T-helper 17 cell (primary cell): ENCODE measurements around the gene RIPPLY1. TPM values are rescaled to one million over a fixed set of nuclear protein-coding genes. Genes with fewer than 3 reads are reported as not detected.
"Not testable (repeated sequence)": the region's sequence is repeated elsewhere in the genome, so short reads cannot be mapped to it uniquely, and the experiment has no call there.

Source experiments
- ATAC-seq: fragments of 150-1000 bp; cut with Tn5 transposase; 2 replicates; pipeline ENCODE4 v1.10.0; 2021; ENCODE audit warnings: mild to moderate bottlenecking, moderate library complexity
- DNase-seq, 3 donors: peaks; one replicate each; pipeline versions ENCODE4 v3.0.0 to v3.0.0-alpha.2; 2020 to 2021
- H3K9me3 ChIP-seq: one replicate; pipeline ENCODE4 v1.7.0; 2013; ENCODE audit warnings: low read length, mild to moderate bottlenecking; ENCODE audit not compliant: control insufficient read depth, poor library complexity, severe bottlenecking
- H3K27ac Mint-ChIP-seq: one replicate; pipeline ENCODE4 v1.8.0; 2022; ENCODE audit warnings: mild to moderate bottlenecking, moderate library complexity, mixed read lengths
- H3K27me3 Mint-ChIP-seq: one replicate; pipeline ENCODE4 v1.8.0; 2022; ENCODE audit warnings: mixed read lengths
- H3K36me3 Mint-ChIP-seq: one replicate; pipeline ENCODE4 v1.8.0; 2022; ENCODE audit warnings: low read depth, mixed read lengths
- H3K4me1 Mint-ChIP-seq: one replicate; pipeline ENCODE4 v1.8.0; 2022; ENCODE audit warnings: mild to moderate bottlenecking, mixed read lengths
- H3K4me3 Mint-ChIP-seq: one replicate; pipeline ENCODE4 v1.8.0; 2022; ENCODE audit warnings: mild to moderate bottlenecking, moderate library complexity, mixed read lengths
- total RNA-seq, 4 donors: library from RNA in 2 of 4; stranded (reverse) in 2 of 4; gene quantifications; one replicate each; pipeline ENCODE4 v1.2.3 and lab custom pipeline; 2022 to 2026

The RIPPLY1 gene
- total RNA-seq, 2 donors from 2014 or later: not detected

DNA sequence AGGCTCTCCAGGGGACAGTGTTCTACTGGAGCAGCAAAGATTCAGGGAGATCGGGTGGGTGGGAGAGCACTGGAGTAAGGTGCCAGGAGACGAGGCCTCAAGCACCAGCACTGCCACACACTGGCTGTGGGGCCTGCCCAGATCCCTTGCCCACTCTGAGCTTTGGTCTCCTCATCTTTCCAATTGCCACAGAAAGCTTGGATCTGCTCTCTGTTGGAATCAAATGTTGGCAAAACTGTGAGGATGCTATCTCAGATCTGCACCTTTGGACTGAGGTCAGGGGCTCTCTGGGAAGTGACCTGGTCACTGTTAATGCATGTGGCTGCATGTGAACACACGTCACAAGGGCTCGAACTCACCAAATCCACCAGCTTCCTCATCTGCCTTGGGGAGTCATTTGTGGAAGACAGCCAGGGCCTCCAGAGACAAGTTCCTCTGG lies 1.3 kb downstream of the RIPPLY1 start:
- H3K9me3 ChIP-seq: no peaks in the 10 kb centered on the region
- ATAC-seq: no peak
- H3K27me3 Mint-ChIP-seq: no peaks in the 10 kb centered on the region
- H3K4me1 Mint-ChIP-seq: no peaks in the 10 kb centered on the region
- H3K36me3 Mint-ChIP-seq: no peaks in the 10 kb centered on the region
- no peak overlapping the region for H3K4me3 Mint-ChIP-seq
- no peak for DNase-seq
- H3K27ac Mint-ChIP-seq: no peak overlapping the region

DNA sequence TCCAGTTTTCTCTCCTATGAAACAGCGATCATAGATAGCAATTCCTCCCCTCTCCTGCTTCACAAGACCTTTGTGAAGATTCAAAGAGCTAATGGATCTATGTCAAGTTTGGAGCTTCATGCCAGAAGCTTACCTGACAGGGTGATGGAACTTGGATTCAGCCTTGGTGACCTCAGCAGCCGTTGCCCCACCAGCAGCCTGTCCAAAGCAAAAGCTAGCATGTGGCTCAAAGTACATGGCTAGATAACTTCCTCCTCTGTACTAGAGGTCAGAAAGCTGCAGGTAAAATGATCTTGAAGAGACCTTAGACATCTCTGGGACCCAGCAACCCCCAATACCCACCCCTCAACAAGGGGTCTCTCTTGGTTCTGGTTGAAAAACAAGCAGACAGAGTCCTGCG lies 1.8 kb downstream of the RIPPLY1 start:
- Mint-ChIP-seq H3K27ac (no peak overlapping the region), H3K27me3 (no peaks in the 10 kb centered on the region), H3K4me1 (no peaks in the 10 kb centered on the region), H3K4me3 (no peak overlapping the region), H3K36me3 (no peaks in the 10 kb centered on the region)
- ATAC-seq: no peak
- no peak for DNase-seq
- H3K9me3 ChIP-seq: no peaks in the 10 kb centered on the region

DNA sequence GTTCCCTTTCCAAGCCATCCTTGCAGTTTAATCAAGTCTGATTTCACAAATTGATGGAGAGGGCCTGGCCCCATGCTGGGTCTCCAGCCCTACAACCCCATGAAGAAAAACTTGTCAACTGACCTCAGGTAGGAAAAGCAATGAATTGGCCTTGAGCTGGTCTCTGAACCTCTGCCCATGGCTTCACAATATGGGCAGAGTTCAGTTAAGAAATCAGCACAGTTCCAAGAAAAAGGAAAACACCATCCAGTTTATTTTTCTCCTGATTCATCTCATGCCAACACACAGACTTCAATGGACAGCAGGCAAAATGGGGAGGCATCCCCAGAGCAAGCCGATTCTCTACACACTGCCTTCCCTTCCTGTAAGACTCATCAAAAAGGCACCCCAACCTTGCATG lies 3.3 kb downstream of the RIPPLY1 start:
- no peaks in the 10 kb centered on the region for H3K9me3 ChIP-seq
- Mint-ChIP-seq H3K4me3 (no peak overlapping the region), H3K4me1 (no peaks in the 10 kb centered on the region), H3K27ac (no peak overlapping the region), H3K27me3 (no peaks in the 10 kb centered on the region), H3K36me3 (no peaks in the 10 kb centered on the region)
- no peak for DNase-seq
- ATAC-seq: no peak

- Mint-ChIP-seq H3K4me1 (no peaks in the 10 kb centered on the region), H3K4me3 (no peak overlapping the region), H3K27ac (peak overlapping the region; percentile 27), H3K27me3 (no peaks in the 10 kb centered on the region), H3K36me3 (no peaks in the 10 kb centered on the region)
- ATAC-seq (no peak), DNase-seq (no peak)
- H3K9me3 ChIP-seq: no peaks in the 10 kb centered on the region
Measured at GRCh38 chrX:106899276-106899675, 3.9 kb downstream of the RIPPLY1 start.

DNA sequence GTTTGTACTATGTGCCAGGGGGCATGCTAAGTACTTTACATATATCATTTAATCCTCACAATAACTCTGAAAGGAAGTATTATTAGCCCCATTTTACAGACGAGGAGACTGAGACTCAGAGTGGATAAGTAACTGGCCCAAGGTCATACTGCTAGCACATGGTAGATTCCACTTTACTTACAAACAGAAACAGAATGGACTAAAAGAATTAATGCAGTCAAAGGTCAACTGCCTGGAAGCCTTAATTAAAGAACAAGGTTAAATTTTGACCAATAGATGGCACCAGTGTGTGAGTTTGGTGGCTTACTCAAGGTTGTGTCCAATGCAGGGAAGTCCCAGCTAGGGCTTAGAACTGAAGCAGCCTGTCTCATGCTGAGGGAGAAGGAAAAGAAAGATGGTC lies 4.7 kb downstream of the RIPPLY1 start:
- Mint-ChIP-seq H3K27ac (no peak overlapping the region), H3K27me3 (peaks cover 2% of the 10 kb centered on the region), H3K4me3 (no peak overlapping the region), H3K4me1 (no peaks in the 10 kb centered on the region), H3K36me3 (no peaks in the 10 kb centered on the region)
- DNase-seq (peak in 1 of 3 donors; percentile 6), ATAC-seq (peak; percentile 68)
- H3K9me3 ChIP-seq: no peaks in the 10 kb centered on the region

- Mint-ChIP-seq H3K4me3 (no peak overlapping the region), H3K27me3 (peaks cover 8% of the 10 kb centered on the region), H3K27ac (no peak overlapping the region), H3K36me3 (no peaks in the 10 kb centered on the region), H3K4me1 (no peaks in the 10 kb centered on the region)
- no peak for DNase-seq
- ATAC-seq: no peak
- H3K9me3 ChIP-seq: no peaks in the 10 kb centered on the region
Measured at GRCh38 chrX:106897259-106897658, 5.9 kb downstream of the RIPPLY1 start.

GRCh38 chrX:106894978-106895452 lies 8.1 kb downstream of the RIPPLY1 start:
- H3K4me1 Mint-ChIP-seq: no peaks in the 10 kb centered on the region
- H3K27ac Mint-ChIP-seq: no peak overlapping the region
- H3K36me3 Mint-ChIP-seq: no peaks in the 10 kb centered on the region
- no peak overlapping the region for H3K4me3 Mint-ChIP-seq
- no peak for DNase-seq
- no peak for ATAC-seq
- H3K27me3 Mint-ChIP-seq: peaks cover 8% of the 10 kb centered on the region
- H3K9me3 ChIP-seq: no peaks in the 10 kb centered on the region

DNA sequence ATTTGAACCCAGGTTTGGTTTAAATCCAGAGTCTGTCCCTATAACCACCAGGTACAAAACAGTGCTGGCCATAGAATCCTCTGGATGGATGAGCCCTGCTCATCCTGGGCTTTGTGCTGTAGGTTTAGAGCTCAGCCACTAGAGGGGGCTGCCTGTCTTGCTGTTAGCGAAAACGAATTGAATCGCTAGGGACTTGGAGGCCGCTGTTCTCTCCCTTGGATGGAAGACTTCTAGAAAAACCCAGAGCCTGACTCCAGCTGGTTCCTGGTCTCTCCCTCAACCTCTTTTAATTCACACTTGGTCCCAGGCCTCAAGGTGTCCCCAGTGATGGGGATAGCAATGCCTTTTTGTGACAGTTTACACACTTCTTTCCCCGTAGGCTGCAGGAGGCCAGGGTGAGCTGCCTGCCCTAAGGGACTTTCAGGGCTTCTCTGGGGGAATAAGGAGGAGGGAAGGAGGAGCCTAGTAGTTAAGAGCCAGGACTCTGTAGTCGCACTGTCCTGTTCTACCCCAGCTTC lies 8.7 kb downstream of the RIPPLY1 start:
- peak; percentile 9 to 21 (median 14) for DNase-seq
- Mint-ChIP-seq H3K36me3 (no peaks in the 10 kb centered on the region), H3K4me3 (peak overlapping the region; percentile 49), H3K27ac (no peak overlapping the region), H3K27me3 (peaks cover 8% of the 10 kb centered on the region), H3K4me1 (no peaks in the 10 kb centered on the region)
- ATAC-seq: peak; percentile 60
- no peaks in the 10 kb centered on the region for H3K9me3 ChIP-seq

- ATAC-seq: no peak
- Mint-ChIP-seq H3K4me3 (no peak overlapping the region), H3K27ac (no peak overlapping the region), H3K27me3 (peaks cover 8% of the 10 kb centered on the region), H3K36me3 (no peaks in the 10 kb centered on the region), H3K4me1 (no peaks in the 10 kb centered on the region)
- H3K9me3 ChIP-seq: no peaks in the 10 kb centered on the region
- DNase-seq: no peak
Measured at GRCh38 chrX:106891762-106892460, 11.2 kb downstream of the RIPPLY1 start.

- no peaks in the 10 kb centered on the region for H3K9me3 ChIP-seq
- no peak for ATAC-seq
- no peak for DNase-seq
- Mint-ChIP-seq H3K4me3 (no peak overlapping the region), H3K27me3 (peaks cover 8% of the 10 kb centered on the region), H3K27ac (no peak overlapping the region), H3K36me3 (no peaks in the 10 kb centered on the region), H3K4me1 (no peaks in the 10 kb centered on the region)
Measured at GRCh38 chrX:106889468-106889867, 13.7 kb downstream of the RIPPLY1 start.

- Mint-ChIP-seq H3K4me3 (no peak overlapping the region), H3K4me1 (no peaks in the 10 kb centered on the region), H3K27me3 (peaks cover 18% of the 10 kb centered on the region), H3K36me3 (no peaks in the 10 kb centered on the region), H3K27ac (no peak overlapping the region)
- no peak for ATAC-seq
- DNase-seq: no peak
- no peaks in the 10 kb centered on the region for H3K9me3 ChIP-seq
Measured at GRCh38 chrX:106875151-106875550, 28.0 kb downstream of the RIPPLY1 start.

DNA sequence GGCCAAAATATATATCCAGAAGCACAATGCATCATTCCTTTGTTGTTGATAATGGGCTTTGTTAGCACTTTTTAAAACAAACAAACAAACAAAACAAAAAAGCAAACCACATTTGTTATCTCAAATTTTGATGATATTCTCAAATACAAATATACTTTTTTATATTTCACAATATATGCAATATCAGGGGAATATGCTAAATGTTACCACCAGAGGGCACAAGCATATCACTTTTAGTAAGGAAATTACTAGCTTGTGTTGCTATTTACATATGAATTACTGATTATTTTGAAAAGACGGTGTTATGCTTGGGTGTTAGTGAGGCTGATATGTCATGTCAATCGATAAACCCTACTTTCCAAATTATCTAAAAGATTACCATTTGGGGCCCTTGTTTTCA lies 29.1 kb downstream of the RIPPLY1 start:
- ATAC-seq: no peak
- DNase-seq: no peak
- no peaks in the 10 kb centered on the region for H3K4me1 Mint-ChIP-seq
- peaks cover 11% of the 10 kb centered on the region for H3K27me3 Mint-ChIP-seq
- H3K27ac Mint-ChIP-seq: no peak overlapping the region
- no peaks in the 10 kb centered on the region for H3K36me3 Mint-ChIP-seq
- no peaks in the 10 kb centered on the region for H3K9me3 ChIP-seq
- H3K4me3 Mint-ChIP-seq: no peak overlapping the region

DNA sequence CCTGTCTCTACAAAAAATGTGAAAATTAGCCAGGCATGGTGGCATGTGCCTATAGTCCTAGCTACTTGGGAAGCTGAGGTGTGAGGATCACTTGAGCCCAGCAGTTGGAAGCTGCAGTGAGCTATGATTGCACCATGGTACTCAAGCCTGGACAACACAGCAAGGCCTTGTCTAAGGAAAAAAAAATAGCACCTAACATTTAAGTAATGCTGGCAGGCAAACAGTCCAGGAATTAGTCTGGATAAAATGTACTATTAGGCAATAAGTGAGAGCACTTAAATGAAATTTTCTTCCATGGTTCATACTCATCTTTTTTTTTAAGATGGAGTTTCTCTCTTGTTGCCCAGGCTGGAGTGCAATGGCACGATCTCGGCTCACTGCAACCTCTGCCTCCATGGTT lies 30.3 kb downstream of the RIPPLY1 start:
- H3K27ac Mint-ChIP-seq, H3K36me3 Mint-ChIP-seq, H3K4me3 Mint-ChIP-seq, H3K27me3 Mint-ChIP-seq, ATAC-seq, DNase-seq, H3K9me3 ChIP-seq, H3K4me1 Mint-ChIP-seq: not testable (repeated sequence)

DNA sequence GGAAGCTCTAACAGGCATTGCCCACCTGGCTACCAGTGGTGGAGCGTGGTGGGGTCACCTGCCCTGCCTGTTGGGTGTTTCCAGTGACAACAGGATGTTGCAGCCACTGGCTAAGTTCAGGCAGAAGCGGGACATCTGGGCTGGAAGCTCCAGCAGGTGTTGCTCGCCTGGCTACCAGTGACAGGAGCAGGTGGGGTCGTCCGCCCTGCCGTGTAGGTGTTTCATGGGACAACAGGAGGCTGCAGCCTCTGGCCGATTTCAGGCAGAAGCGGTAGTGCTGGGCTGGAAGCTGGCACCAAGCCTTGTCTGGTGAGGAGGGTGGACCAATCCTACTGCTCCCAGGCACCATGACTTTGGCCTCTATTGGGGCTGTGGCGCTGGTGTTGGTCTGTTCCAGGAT lies 39.4 kb downstream of the RIPPLY1 start:
- no peaks in the 10 kb centered on the region for H3K27me3 Mint-ChIP-seq
- ATAC-seq: no peak
- no peak for DNase-seq
- H3K27ac Mint-ChIP-seq: no peak overlapping the region
- H3K36me3 Mint-ChIP-seq: no peaks in the 10 kb centered on the region
- no peaks in the 10 kb centered on the region for H3K4me1 Mint-ChIP-seq
- no peaks in the 10 kb centered on the region for H3K9me3 ChIP-seq
- H3K4me3 Mint-ChIP-seq: no peak overlapping the region
